ENCODE data around the gene MCOLN2.

Gene MCOLN2

DNA sequence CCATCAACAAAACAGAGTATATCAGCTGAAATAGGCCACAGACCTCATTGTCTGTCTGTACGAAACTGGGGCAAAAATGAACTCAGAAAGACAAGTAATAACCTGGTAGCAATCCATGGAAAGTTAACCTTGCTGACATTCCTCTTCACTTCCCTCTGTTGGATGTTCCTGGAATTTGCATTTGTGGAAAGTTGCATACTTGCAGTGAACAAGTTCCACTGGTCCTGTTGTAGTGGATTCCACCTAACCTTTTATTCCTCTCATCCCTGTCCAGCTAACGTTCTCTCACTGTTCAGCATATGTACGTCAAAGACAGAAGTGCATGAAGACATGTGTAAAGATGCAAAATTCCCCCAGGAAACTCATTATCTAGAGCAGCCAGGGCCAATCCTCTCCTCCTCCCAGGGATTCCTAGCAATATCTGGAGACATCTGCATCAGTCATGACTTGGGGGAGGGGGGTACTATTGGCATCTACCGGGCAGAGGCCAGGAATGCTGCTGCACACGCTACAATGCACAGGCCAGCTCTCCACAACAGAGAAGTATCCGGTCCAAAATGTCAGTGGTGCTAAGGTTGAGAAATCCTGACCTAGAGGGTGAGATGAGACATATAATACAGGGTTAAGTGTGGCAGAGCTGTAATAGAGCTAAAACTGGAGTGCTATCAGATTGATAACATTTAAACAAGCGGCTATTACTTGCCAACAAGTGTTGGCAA is 112.1 kb downstream of the MCOLN2 start:
- no peak overlapping the region for H3K4me3 ChIP-seq (ENCODE audit: low read depth, low read length)
- TF ChIP-seq, protein P1, sequence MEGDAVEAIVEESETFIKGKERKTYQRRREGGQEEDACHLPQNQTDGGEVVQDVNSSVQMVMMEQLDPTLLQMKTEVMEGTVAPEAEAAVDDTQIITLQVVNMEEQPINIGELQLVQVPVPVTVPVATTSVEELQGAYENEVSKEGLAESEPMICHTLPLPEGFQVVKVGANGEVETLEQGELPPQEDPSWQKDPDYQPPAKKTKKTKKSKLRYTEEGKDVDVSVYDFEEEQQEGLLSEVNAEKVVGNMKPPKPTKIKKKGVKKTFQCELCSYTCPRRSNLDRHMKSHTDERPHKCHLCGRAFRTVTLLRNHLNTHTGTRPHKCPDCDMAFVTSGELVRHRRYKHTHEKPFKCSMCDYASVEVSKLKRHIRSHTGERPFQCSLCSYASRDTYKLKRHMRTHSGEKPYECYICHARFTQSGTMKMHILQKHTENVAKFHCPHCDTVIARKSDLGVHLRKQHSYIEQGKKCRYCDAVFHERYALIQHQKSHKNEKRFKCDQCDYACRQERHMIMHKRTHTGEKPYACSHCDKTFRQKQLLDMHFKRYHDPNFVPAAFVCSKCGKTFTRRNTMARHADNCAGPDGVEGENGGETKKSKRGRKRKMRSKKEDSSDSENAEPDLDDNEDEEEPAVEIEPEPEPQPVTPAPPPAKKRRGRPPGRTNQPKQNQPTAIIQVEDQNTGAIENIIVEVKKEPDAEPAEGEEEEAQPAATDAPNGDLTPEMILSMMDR (IDR thresholded peaks at IDR 0.05; ENCODE audit: low read depth, low read length) = no peak

DNA sequence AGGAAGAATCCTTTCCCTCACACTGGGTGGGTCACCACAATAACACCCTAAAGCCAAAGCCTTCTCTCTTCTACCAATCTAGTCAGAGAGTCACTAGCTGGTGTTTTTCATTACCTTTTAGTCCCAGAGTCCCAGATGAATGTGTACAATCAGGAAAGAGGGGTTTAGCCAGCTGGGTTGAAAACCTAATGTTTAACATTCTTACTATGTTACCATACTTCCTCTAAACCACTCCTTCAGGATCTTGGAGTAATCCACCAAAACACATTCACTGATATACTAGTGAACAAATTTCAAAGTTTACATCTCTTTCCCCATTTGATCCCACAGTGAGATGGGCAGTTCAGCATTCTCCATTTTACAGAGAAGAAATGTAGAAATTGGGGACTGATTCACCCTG is 113.6 kb downstream of the MCOLN2 start:
- H3K4me3 ChIP-seq (ENCODE audit: low read depth, low read length) = no peak overlapping the region
- TF ChIP-seq, protein P1 (IDR thresholded peaks at IDR 0.05; ENCODE audit: low read depth, low read length) = no peak

DNA sequence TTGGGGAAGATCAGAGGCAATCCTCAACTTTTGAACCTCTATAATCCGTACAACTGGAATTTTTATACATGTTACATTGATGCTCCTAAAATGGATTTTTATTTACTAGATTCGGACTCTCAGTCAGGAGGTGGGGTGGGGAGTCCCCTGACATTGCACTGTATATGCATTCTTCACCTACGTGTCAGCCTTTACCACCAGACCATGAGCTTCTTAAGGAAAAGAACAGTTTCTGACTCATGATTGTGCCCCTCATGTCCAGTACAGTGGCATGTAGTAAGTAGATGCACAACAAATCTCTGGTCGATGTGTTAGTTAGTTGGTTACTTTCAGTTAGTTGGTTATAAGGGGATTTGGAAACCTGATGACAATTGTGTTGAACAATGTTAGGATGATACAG is 119.3 kb downstream of the MCOLN2 start:
- no peak overlapping the region for H3K4me3 ChIP-seq (ENCODE audit: low read depth, low read length)
- TF ChIP-seq, protein P1 (IDR thresholded peaks at IDR 0.05; ENCODE audit: low read depth, low read length) = no peak

DNA sequence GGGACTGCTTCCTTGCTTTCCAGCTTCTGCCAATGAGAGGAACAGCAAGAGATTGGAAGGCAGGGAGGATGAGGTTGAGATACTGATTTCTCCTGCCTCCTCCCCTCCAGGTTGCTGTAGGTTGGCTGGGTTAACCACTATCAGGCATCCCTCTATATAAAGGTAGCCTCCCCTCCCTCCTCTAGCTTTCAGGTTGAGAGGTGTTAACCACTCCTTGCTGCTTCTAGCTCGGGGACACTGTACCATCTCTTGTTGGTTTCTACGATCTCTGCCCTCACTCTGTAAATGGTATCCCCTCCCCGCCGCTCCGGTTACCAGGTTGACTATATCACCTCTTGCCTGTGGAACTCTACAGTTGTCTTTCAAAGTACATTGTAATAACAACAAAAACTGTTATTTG is 120.6 kb downstream of the MCOLN2 start:
- no peak overlapping the region for H3K4me3 ChIP-seq (ENCODE audit: low read depth, low read length)
- TF ChIP-seq, protein P1 (IDR thresholded peaks at IDR 0.05; ENCODE audit: low read depth, low read length) = no peak

Data from WI38 (cell line).